Muscle of leg (tissue), 9 donors: Measurements from ENCODE around the gene TK1. TPM values are rescaled to one million over a fixed set of nuclear protein-coding genes. Genes with fewer than 3 reads are reported as not detected.

Experiments used
- polyA plus RNA-seq, 8 donors: library from polyadenylated mRNA; unstranded; fragments of 120-200 nt; gene quantifications; one replicate each; pipeline versions ENCODE4 v1.2.1 to v1.2.3, GENCODE V29; 2013; ENCODE audit warnings: inconsistent platforms in 1 of 8, low replicate concordance in 1 of 8; ENCODE audit not compliant: insufficient read length in 8 of 8, insufficient read depth in 1 of 8
- total RNA-seq: library from RNA; stranded (reverse); fragments of 120-200 nt; gene quantifications from one replicate; pipeline ENCODE4 v1.2.4, GENCODE V29; 2013

The TK1 gene
- total and polyA plus RNA-seq, 9 donors, result 11.8 to 31.6 (median 27.5) TPM

Other genes with a start within 250 kb of the TK1 start
- gene TNRC6C, start 228.3 kb downstream of the TK1 start, total RNA-seq, result 8.3 TPM
- 10 to 100 TPM in 2 of 8 donors, 1 to 10 TPM in 6; 8.1 to 11.1 (median 8.9) TPM for gene TNRC6C, start 228.3 kb downstream of the TK1 start, polyA plus RNA-seq
- 21.6 TPM for gene TMC6, start 58.3 kb downstream of the TK1 start, total RNA-seq
- 10 to 100 TPM; 22.5 to 40.7 (median 27.5) TPM for gene TMC6, start 58.3 kb downstream of the TK1 start, polyA plus RNA-seq
- 1.2 TPM for gene TMC8, start 56.3 kb downstream of the TK1 start, total RNA-seq
- gene TMC8, start 56.3 kb downstream of the TK1 start, polyA plus RNA-seq, result 1 to 10 TPM; 1.3 to 3.8 (median 2.9) TPM
- 0.22 TPM for gene C17orf99, start 40.7 kb downstream of the TK1 start, total RNA-seq
- gene C17orf99, start 40.7 kb downstream of the TK1 start, polyA plus RNA-seq, result 1 to 10 TPM in 6 of 8 donors, under 1 TPM in 2; 0.18 to 3.8 (median 1.2) TPM
- gene SYNGR2, start 18.5 kb downstream of the TK1 start, total RNA-seq, result 31.4 TPM
- 100 to 1,000 TPM in 1 of 8 donors, 10 to 100 TPM in 7; 56.3 to 103 (median 89.7) TPM for gene SYNGR2, start 18.5 kb downstream of the TK1 start, polyA plus RNA-seq
- gene AFMID, start 310 bp upstream of the TK1 start, total RNA-seq, result 25.8 TPM
- 10 to 100 TPM; 33.7 to 43.3 (median 38.3) TPM for gene AFMID, start 310 bp upstream of the TK1 start, polyA plus RNA-seq
- gene BIRC5, start 27.2 kb upstream of the TK1 start, total RNA-seq, result 13.3 TPM
- 10 to 100 TPM; 17.3 to 24.2 (median 19.9) TPM for gene BIRC5, start 27.2 kb upstream of the TK1 start, polyA plus RNA-seq
- 0.04 TPM for gene TMEM235, start 44.6 kb upstream of the TK1 start, total RNA-seq
- gene TMEM235, start 44.6 kb upstream of the TK1 start, polyA plus RNA-seq, result under 1 TPM in 2 of 8 donors, not detected in 6; 0.10 to 0.14 TPM
- gene SOCS3, start 173.0 kb upstream of the TK1 start, total RNA-seq, result 30.6 TPM
- gene SOCS3, start 173.0 kb upstream of the TK1 start, polyA plus RNA-seq, result 10 to 100 TPM in 6 of 8 donors, 1 to 10 TPM in 2; 8.4 to 59.8 (median 23.7) TPM
- 22.9 TPM for gene PGS1, start 191.6 kb upstream of the TK1 start, total RNA-seq
- gene PGS1, start 191.6 kb upstream of the TK1 start, polyA plus RNA-seq, result 10 to 100 TPM; 20.9 to 33.6 (median 28.1) TPM